Smooth muscle cell (in vitro differentiated cells): ENCODE measurements around the gene OTUB2. TPM values are rescaled to one million over a fixed set of nuclear protein-coding genes. Genes with fewer than 3 reads are reported as not detected.

Experiments
- DNase-seq: peaks from one replicate; lab custom pipeline; 2025; ENCODE audit not compliant: unreplicated experiment; lab: John Stamatoyannopoulos, UW
- H2AFZ ChIP-seq: fragments of 200-600 bp; sonication (generic); 2 replicates; pipeline ENCODE4 v1.6.0; 2016; ENCODE audit warnings: antibody characterized with exemption, low read depth, mild to moderate bottlenecking
- H3F3A ChIP-seq: fragments of 200-600 bp; sonication (generic); 2 replicates; pipeline ENCODE4 v1.6.0; 2017; ENCODE audit warnings: antibody characterized with exemption, low read depth
- H3K27ac ChIP-seq: fragments of 200-600 bp; sonication (generic); 2 replicates; pipeline ENCODE4 v1.5.1; 2016; ENCODE audit warnings: low read depth, mild to moderate bottlenecking
- H3K27me3 ChIP-seq: fragments of 200-600 bp; sonication (generic); 2 replicates; pipeline ENCODE4 v1.6.1; 2016; ENCODE audit warnings: low read depth, mild to moderate bottlenecking
- H3K36me3 ChIP-seq: fragments of 200-600 bp; sonication (generic); 2 replicates; pipeline ENCODE4 v1.5.1; 2016; ENCODE audit warnings: low read depth
- H3K4me1 ChIP-seq: fragments of 200-600 bp; sonication (generic); 2 replicates; pipeline ENCODE4 v1.5.1; 2016; ENCODE audit warnings: low read depth
- H3K4me2 ChIP-seq: fragments of 200-600 bp; sonication (generic); 2 replicates; pipeline ENCODE4 v1.6.0; 2016; ENCODE audit warnings: mild to moderate bottlenecking
- H3K4me3 ChIP-seq: fragments of 200-600 bp; sonication (generic); 2 replicates; pipeline ENCODE4 v1.5.1; 2016; ENCODE audit warnings: mild to moderate bottlenecking
- H3K79me2 ChIP-seq: fragments of 200-600 bp; sonication (generic); 2 replicates; pipeline ENCODE4 v1.6.0; 2016; ENCODE audit warnings: low read depth, mild to moderate bottlenecking
- H3K9ac ChIP-seq: fragments of 200-600 bp; sonication (generic); 2 replicates; pipeline ENCODE4 v1.6.0; 2016; ENCODE audit warnings: low read depth
- H3K9me3 ChIP-seq: fragments of 200-600 bp; sonication (generic); replicated peaks from 2 replicates; pipeline ENCODE4 v1.5.1; 2016; ENCODE audit warnings: low read depth
- H4K20me1 ChIP-seq: fragments of 200-600 bp; sonication (generic); 2 replicates; pipeline ENCODE4 v1.6.0; 2016; ENCODE audit warnings: low read depth
- CTCF ChIP-seq: fragments of 200-600 bp; sonication (generic); IDR thresholded peaks from 2 replicates; pipeline ENCODE4 v1.5.1; 2017; ENCODE audit warnings: borderline replicate concordance, mild to moderate bottlenecking, antibody characterized with exemption; ENCODE audit not compliant: insufficient read depth, poor library complexity, severe bottlenecking
- WGBS: methylation state at CpG from one replicate; pipeline ENCODE4 v1.1.7; 2016; ENCODE audit warnings: low lambda C conversion rate; 5-methylcytosine and 5-hydroxymethylcytosine counted together
- polyA plus RNA-seq: library from polyadenylated mRNA; unstranded; fragments of >200 nt; fragmentation: Nextera tagmentation; extraction: Ambion mirVana; gene quantifications from 2 replicates; pipeline ENCODE4 v1.2.1, GENCODE V29; 2016
- total RNA-seq: library from RNA; depleted of rRNA; stranded (reverse); fragments of >200 nt; gene quantifications from 2 replicates; pipeline ENCODE4 v1.2.3, GENCODE V29; 2014

Gene OTUB2
- total and polyA plus RNA-seq, 2 experiments from 2014 or later = 4.0 to 5.1 TPM

DNA sequence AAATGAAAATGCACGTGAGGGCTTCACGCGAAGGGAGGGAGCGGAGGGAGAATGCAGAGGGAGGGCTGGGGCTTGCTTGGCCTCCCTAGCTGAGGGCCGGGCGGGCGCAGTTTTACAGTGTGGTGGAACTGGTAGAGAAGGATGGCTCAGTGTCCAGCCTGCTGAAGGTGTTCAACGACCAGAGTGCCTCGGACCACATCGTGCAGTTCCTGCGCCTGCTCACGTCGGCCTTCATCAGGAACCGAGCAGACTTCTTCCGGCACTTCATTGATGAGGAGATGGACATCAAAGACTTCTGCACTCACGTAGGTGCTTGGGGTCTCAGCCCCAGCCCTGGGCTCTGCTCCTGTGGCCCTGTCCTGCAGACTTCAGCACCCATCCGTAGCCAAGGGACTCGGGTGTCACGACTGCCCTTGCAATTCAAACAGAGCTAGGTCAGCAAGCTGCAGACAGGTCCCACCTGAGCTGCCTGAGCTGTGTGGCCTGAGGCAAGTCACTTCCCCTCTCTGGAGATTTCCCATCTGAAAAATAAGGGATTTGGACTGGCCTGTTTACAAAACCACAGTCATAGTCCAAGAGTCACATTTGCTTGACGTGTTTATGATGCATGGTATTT lies 18.4 kb downstream of the OTUB2 start:
- Histone ChIP-seq H2AFZ (no peak overlapping the region), H3K4me2 (no peak overlapping the region), H3K4me3 (no peak overlapping the region), H3K9me3 (no peaks in the 10 kb centered on the region), H3K27me3 (no peaks in the 10 kb centered on the region), H3K36me3 (no peaks in the 10 kb centered on the region), H3K9ac (no peak overlapping the region), H3F3A (no peaks in the 10 kb centered on the region), H4K20me1 (no peaks in the 10 kb centered on the region), H3K4me1 (no peaks in the 10 kb centered on the region), H3K79me2 (no peaks in the 10 kb centered on the region), H3K27ac (no peak overlapping the region)
- DNase-seq = no peak
- no peak for TF ChIP-seq CTCF
- 94% methylated on average over 20 of the region's 20 CpGs for WGBS

- H3K4me1 ChIP-seq = no peaks in the 10 kb centered on the region
- WGBS = 94% methylated on average over 8 of the region's 8 CpGs
- H4K20me1 ChIP-seq = no peaks in the 10 kb centered on the region
- H3K9me3 ChIP-seq = no peaks in the 10 kb centered on the region
- no peaks in the 10 kb centered on the region for H3K27me3 ChIP-seq
- H3K9ac ChIP-seq = no peak overlapping the region
- no peak overlapping the region for H3K4me2 ChIP-seq
- H3K79me2 ChIP-seq = no peaks in the 10 kb centered on the region
- no peak for TF ChIP-seq CTCF
- no peak overlapping the region for H2AFZ ChIP-seq
- no peaks in the 10 kb centered on the region for H3F3A ChIP-seq
- no peak overlapping the region for H3K4me3 ChIP-seq
- H3K27ac ChIP-seq = no peak overlapping the region
- no peaks in the 10 kb centered on the region for H3K36me3 ChIP-seq
- no peak for DNase-seq
Observed at GRCh38 chr14:94045101-94045500, 19.0 kb downstream of the OTUB2 start.

DNA sequence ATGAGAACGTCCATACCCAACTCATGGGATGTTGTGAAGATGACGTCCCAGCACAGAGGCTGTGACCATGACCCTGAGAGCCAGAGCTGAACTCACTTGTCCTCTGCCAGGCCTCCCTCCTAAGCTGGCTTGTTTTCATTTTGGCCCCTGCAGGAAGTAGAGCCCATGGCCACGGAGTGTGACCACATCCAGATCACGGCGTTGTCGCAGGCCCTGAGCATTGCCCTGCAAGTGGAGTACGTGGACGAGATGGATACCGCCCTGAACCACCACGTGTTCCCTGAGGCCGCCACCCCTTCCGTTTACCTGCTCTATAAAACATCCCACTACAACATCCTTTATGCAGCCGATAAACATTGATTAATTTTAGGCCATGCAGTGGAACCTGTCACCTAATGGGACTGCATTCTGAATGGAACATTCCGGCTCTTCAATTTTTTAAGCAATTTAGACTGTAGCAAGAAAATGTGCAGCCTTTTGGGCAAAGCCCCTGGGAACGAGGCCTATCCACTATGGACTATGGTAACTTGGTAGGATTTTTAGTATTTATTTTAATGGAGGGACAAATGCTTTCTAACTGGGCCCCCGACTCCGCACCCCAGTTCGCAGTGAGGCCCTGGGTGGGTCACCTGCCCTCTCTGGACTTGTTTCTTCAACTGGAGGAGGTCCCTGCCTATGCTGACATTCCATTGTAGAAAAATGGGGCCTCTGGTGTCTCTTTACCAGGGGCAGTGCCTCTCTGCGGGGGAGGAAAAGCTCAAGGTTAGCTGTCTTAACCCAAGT lies 19.6 kb downstream of the OTUB2 start:
- Histone ChIP-seq H4K20me1 (no peaks in the 10 kb centered on the region), H3F3A (no peaks in the 10 kb centered on the region), H3K27ac (no peak overlapping the region), H3K79me2 (no peaks in the 10 kb centered on the region), H3K9me3 (no peaks in the 10 kb centered on the region), H3K4me3 (no peak overlapping the region), H3K36me3 (no peaks in the 10 kb centered on the region), H3K4me1 (no peaks in the 10 kb centered on the region), H3K27me3 (no peaks in the 10 kb centered on the region), H3K4me2 (no peak overlapping the region), H2AFZ (no peak overlapping the region), H3K9ac (no peak overlapping the region)
- TF ChIP-seq CTCF = no peak
- DNase-seq = no peak
- 99% methylated on average over 19 of the region's 19 CpGs for WGBS

DNA sequence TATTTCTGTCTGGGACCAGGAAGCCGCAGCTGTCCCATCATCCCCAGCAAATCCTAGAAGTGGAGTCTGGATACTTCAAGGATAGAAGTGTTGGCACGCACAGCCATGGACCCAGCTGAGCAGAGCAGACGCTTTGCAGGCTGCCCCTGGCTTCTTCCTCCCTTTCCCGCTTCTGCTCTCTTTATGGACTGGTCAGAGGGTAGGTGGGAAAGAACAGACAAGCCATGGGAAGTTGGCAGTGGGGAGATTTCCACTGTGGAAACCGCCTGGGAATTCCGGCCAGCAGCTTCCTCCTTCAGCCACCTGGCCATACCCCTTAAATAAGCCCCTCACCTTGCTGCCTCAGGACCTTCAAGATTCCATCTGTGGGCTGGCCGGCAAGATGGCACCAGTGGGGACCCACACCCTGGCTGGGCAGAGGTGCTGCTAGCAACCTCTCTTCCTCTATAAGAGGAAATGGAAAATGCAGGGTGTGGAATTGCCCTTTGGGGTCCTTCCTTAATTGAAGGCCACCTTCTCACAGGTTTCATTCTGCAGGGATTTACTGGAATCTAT lies 20.6 kb downstream of the OTUB2 start:
- H3K27ac ChIP-seq = no peak overlapping the region

More for the DNA sequence above, 20.6 kb downstream of the OTUB2 start:
- Histone ChIP-seq H3K4me1 (no peaks in the 10 kb centered on the region), H4K20me1 (no peaks in the 10 kb centered on the region), H3K79me2 (no peaks in the 10 kb centered on the region), H3K9me3 (no peaks in the 10 kb centered on the region), H3K27me3 (no peaks in the 10 kb centered on the region), H3K4me2 (no peak overlapping the region), H3F3A (no peaks in the 10 kb centered on the region), H3K9ac (no peak overlapping the region), H3K36me3 (no peaks in the 10 kb centered on the region), H2AFZ (no peak overlapping the region), H3K4me3 (no peak overlapping the region)
- TF ChIP-seq CTCF = no peak
- 96% methylated on average over 7 of the region's 7 CpGs for WGBS
- DNase-seq = no peak
